ENCODE results near the gene PHOX2A. TPM values are rescaled to one million over a fixed set of nuclear protein-coding genes. Genes with fewer than 3 reads are reported as not detected.

The PHOX2A gene
- total RNA-seq, 4 donors from 2014 or later, result not detected

DNA sequence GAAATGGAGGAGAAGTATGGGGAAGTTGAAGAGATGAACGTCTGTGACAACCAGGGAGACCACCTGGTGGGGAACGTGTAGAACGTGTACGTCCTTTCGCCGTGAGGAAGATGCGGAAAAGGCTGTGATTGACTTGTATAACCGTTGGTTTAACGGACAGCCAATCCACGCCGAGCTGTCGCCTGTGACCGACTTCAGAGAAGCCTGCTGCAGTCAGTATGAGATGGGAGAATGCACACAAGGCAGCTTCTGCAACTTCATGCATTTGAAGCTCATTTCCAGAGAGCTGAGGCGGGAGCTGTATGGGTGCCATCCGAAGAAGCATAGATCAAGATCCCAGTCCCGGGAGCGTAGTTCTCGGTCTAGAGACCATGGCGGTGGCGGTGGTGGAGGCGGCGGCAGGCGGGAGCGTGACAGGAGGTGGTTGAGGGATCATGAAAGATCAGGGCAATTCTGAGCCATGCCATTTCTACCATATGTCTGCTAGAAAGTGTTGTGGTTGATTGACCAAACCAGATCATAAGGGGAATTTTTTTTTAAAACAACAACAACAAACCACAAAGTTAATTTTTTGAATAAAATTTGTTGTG, 36.8 kb upstream of the PHOX2A start:
- intact Hi-C loops (cut with DNase I; ENCODE audit: low total_unique reads), result no loop called here
- no peaks in the 10 kb centered on the region for H3K36me3 ChIP-seq

DNA sequence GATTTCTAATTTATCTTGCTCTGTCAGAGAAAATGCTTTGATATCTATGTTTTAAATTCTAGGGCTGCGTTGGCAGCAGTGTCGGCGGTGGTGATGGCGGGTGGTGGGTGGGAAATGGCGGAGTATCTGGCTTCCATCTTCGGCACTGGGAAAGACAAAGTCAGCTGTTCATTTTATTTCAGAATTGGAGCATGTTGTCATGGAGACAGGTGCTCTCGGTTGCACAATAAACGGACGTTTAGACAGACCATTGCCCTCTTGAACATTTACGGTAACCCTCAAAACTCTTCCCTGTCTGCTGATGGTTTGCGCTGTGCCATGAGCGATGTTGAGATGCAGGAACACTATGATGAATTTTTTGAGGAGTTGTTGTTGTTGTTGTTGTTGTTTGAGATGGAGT, 36.1 kb upstream of the PHOX2A start:
- Histone ChIP-seq H3K27me3 (peaks cover 0 to 8% of the 10 kb centered on the region in 2 donors), H3K9me3 (no peaks in the 10 kb centered on the region), H3K4me1 (no peaks in the 10 kb centered on the region), H3K36me3 (no peaks in the 10 kb centered on the region), H3K27ac (no peak overlapping the region), H3K4me3 (no peak overlapping the region)
- DNase-seq, result no peak
- intact Hi-C loops (cut with DNase I; ENCODE audit: low total_unique reads), result no loop called here
- TF ChIP-seq POLR2A (IDR thresholded peaks at IDR 0.05), result no peak
- TF ChIP-seq, protein P1, sequence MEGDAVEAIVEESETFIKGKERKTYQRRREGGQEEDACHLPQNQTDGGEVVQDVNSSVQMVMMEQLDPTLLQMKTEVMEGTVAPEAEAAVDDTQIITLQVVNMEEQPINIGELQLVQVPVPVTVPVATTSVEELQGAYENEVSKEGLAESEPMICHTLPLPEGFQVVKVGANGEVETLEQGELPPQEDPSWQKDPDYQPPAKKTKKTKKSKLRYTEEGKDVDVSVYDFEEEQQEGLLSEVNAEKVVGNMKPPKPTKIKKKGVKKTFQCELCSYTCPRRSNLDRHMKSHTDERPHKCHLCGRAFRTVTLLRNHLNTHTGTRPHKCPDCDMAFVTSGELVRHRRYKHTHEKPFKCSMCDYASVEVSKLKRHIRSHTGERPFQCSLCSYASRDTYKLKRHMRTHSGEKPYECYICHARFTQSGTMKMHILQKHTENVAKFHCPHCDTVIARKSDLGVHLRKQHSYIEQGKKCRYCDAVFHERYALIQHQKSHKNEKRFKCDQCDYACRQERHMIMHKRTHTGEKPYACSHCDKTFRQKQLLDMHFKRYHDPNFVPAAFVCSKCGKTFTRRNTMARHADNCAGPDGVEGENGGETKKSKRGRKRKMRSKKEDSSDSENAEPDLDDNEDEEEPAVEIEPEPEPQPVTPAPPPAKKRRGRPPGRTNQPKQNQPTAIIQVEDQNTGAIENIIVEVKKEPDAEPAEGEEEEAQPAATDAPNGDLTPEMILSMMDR (IDR thresholded peaks at IDR 0.05), result no peak

More for the DNA sequence above, 36.8 kb upstream of the PHOX2A start:
- Histone ChIP-seq H3K4me1 (no peaks in the 10 kb centered on the region), H3K27ac (no peak overlapping the region), H3K27me3 (peaks cover 0 to 8% of the 10 kb centered on the region in 2 donors), H3K9me3 (no peaks in the 10 kb centered on the region), H3K4me3 (no peak overlapping the region)
- TF ChIP-seq, protein P1 (IDR thresholded peaks at IDR 0.05), result no peak
- no peak for DNase-seq

DNA sequence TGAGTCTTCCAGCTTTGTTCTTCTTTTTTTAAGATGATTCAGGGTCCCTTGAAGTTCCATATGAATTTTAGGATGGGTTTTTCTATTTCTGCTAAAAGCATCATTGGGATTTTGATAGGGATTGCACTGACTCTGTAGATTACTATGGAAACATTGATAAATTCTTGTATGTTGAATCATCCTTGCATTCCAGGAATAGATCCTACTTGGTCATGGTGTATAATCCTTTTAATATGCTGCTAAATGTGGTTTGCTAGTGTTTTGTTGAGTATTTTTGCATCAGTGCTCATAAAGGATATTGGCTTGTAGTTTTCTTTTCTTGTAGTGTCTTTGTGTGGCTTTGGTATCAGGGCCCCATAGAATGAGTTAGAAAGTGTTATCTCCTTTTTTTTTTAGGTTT, 34.9 kb upstream of the PHOX2A start:
- intact Hi-C loops (cut with DNase I; ENCODE audit: low total_unique reads), result no loop called here
- H3K4me1 ChIP-seq, result no peaks in the 10 kb centered on the region
- H3K36me3 ChIP-seq, result no peaks in the 10 kb centered on the region
- TF ChIP-seq, protein P1 (IDR thresholded peaks at IDR 0.05), result no peak
- no peak for TF ChIP-seq POLR2A (IDR thresholded peaks at IDR 0.05)
- H3K9me3 ChIP-seq, result no peaks in the 10 kb centered on the region
- H3K4me3 ChIP-seq, result no peak overlapping the region
- H3K27ac ChIP-seq, result no peak overlapping the region
- H3K27me3 ChIP-seq, result peaks cover 0 to 8% of the 10 kb centered on the region in 2 donors
- no peak for DNase-seq

DNA sequence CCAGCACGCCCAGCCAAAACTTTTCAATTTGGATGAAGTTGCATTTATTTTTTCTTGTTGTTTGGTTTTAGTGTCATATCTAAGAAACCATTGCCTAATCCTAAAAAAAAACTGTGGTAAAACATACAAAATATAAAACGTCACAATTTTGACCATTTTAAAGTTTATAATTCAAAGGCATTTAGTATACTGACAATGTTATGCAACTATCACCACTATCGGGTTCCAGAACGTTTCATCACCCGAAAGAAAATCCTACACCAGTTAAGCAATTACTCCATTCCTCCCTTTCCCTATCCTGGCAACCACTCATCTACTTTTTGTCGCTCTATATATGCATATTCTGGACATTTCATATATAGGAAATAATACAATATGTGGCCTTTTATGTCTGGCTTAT, 30.5 kb upstream of the PHOX2A start:
- intact Hi-C loops (cut with DNase I; ENCODE audit: low total_unique reads), result no loop called here

DNA sequence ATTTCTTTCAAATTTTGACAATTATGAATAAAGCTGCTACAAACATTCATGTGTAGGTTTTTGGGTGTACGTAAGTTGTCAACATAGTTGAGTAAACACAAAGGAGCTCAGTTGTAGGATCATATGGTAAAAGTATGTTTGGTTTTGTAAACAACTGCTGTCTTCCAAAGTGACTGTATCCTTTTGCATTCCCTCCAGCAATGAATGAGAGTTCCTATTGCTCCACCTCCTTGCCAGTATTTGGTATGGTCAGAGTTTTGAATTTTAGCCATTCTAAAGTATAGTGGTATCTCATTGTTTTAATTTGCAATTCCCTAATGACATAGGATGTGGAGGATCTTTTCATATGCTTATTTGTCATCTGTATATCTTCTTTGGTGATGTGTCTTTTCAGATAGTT, 28.0 kb upstream of the PHOX2A start:
- no peaks in the 10 kb centered on the region for H3K27me3 ChIP-seq
- no peak overlapping the region for H3K4me3 ChIP-seq
- intact Hi-C loops (cut with DNase I; ENCODE audit: low total_unique reads), result no loop called here
- H3K4me1 ChIP-seq, result no peaks in the 10 kb centered on the region
- no peak for DNase-seq
- no peaks in the 10 kb centered on the region for H3K36me3 ChIP-seq
- no peaks in the 10 kb centered on the region for H3K9me3 ChIP-seq
- no peak overlapping the region for H3K27ac ChIP-seq
- TF ChIP-seq, protein P1 (IDR thresholded peaks at IDR 0.05), result no peak
- no peak for TF ChIP-seq POLR2A (IDR thresholded peaks at IDR 0.05)

More for the DNA sequence above, 30.5 kb upstream of the PHOX2A start:
- no peaks in the 10 kb centered on the region for H3K9me3 ChIP-seq
- H3K27ac ChIP-seq, result no peak overlapping the region
- H3K4me3 ChIP-seq, result no peak overlapping the region
- no peak for TF ChIP-seq POLR2A (IDR thresholded peaks at IDR 0.05)
- TF ChIP-seq, protein P1 (IDR thresholded peaks at IDR 0.05), result no peak
- H3K36me3 ChIP-seq, result no peaks in the 10 kb centered on the region
- no peaks in the 10 kb centered on the region for H3K4me1 ChIP-seq
- no peaks in the 10 kb centered on the region for H3K27me3 ChIP-seq
- DNase-seq, result no peak

Measured in uterus (tissue), 4 donors.